Measurements from ENCODE around the gene ZNF280C.

DNA sequence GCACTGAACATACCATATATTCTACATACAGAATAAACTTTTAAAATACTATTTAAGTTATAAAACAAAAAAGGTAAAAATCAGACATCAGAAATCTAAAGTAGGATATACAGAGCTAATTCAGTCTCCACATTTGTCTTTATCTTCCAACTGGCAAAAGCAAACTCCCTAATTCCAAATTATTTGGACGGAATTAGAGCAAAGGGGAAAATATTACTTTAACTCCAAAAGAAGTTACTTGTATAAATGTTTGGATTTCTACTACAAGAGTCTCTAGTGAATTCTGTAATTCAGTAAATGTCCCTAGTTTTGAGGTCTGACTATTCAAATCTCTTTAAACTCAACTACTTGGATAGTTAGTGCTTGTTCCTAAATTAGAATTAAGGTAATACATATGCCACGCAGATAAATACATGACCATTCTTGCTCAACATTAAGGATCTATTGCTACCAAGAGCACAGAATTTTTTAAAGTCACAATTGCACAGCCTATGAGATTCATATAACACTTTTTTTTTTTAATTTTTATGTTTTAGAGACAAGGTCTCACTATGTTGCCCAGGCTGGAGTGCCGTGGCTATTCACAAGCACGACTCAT lies 7.3 kb downstream of the ZNF280C start:
- TF ChIP-seq CTCF (IDR thresholded peaks at IDR 0.05; ENCODE audit: low read length) (no peak), EZH2 (IDR thresholded peaks at IDR 0.05; ENCODE audit: borderline replicate concordance, low read length) (no peak)
